HG02981 (cell line): ENCODE data around the gene IQCK.
"Not testable (repeated sequence)": the region's sequence is repeated elsewhere in the genome, so short reads cannot be mapped to it uniquely, and the experiment has no call there.

ENCODE experiments used
- ATAC-seq: cut with Tn5 transposase; IDR thresholded peaks from one replicate; pipeline ENCODE4 v1.9.1; 2021; ENCODE audit warnings: mild to moderate bottlenecking, moderate library complexity; ENCODE audit not compliant: unreplicated experiment

IQCK gene

GRCh38 chr16:19716183-19716582, 1.9 kb upstream of the IQCK start:
- no peak for ATAC-seq

GRCh38 chr16:19716728-19717127, 1.3 kb upstream of the IQCK start:
- ATAC-seq, result not testable (repeated sequence)

GRCh38 chr16:19717314-19717713, 757 bp upstream of the IQCK start:
- no peak for ATAC-seq

- ATAC-seq, result no peak
These were observed 524 bp downstream of the IQCK start for GRCh38 chr16:19718624-19718965.

- no peak for ATAC-seq
These were observed 4.3 kb downstream of the IQCK start for GRCh38 chr16:19722269-19722952.

- no peak for ATAC-seq
These were observed 4.9 kb downstream of the IQCK start for GRCh38 chr16:19722981-19723380.

- ATAC-seq, result no peak
These were observed 10.5 kb downstream of the IQCK start for GRCh38 chr16:19728636-19728965.

GRCh38 chr16:19733551-19733950, 15.5 kb downstream of the IQCK start:
- no peak for ATAC-seq

- ATAC-seq, result no peak
These were observed 17.2 kb downstream of the IQCK start for GRCh38 chr16:19735074-19735867.

GRCh38 chr16:19737306-19738038, 19.4 kb downstream of the IQCK start:
- no peak for ATAC-seq

- ATAC-seq, result no peak
These were observed 23.3 kb downstream of the IQCK start for GRCh38 chr16:19741354-19741753.

GRCh38 chr16:19743816-19744159, 25.7 kb downstream of the IQCK start:
- ATAC-seq, result no peak

- ATAC-seq, result no peak
These were observed 26.6 kb downstream of the IQCK start for GRCh38 chr16:19744670-19745069.

GRCh38 chr16:19745286-19746010, 27.4 kb downstream of the IQCK start:
- no peak for ATAC-seq

GRCh38 chr16:19746561-19746960, 28.5 kb downstream of the IQCK start:
- ATAC-seq, result no peak

GRCh38 chr16:19748389-19749168, 30.5 kb downstream of the IQCK start:
- ATAC-seq, result no peak

- ATAC-seq, result no peak
These were observed 31.6 kb downstream of the IQCK start for GRCh38 chr16:19749571-19750080.

GRCh38 chr16:19751478-19752385, 33.7 kb downstream of the IQCK start:
- no peak for ATAC-seq
